ENCODE results near the gene ASTN2.
A peak's percentile ranks its signal among the peaks of the same experiment; 100 is the strongest.

ASTN2 gene

DNA sequence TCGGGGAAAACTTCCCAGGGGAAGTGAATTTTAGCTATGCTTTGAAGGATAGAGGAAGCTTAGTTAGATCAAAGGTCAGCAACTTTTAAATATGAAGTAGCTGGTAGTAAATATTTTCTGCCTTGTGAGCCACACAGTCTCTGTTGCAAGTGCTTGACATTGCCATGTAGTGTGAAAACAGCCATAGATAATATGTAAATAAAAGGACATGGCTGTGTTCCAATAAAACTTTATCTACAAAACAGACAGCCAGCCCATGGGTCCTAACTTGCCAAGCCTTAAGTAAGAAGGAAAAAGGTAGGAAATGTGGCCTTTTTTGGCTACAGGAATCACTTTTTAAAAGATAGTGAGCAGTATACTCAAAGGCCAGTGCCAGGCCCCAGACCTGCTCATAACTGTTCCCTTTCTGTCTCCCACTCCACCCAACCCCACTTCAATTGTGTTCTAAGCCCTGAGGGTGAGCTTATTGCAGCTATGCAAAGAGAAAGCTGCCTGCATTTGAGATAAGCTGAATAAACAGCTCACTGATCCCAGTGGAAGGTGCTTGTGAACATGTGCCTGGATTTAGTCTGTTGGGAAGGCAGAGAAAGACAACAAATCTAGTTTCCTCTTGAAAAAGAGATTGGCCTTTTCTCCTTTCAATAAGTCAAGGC, 840.7 kb downstream of the ASTN2 start:
- Histone ChIP-seq H3K27me3 (ENCODE audit: insufficient read depth, low read length, poor library complexity) (no peaks in the 10 kb centered on the region), H4K20me1 (ENCODE audit: insufficient read depth, low read length) (no peaks in the 10 kb centered on the region), H3K36me3 (ENCODE audit: insufficient read depth, low read length) (no peaks in the 10 kb centered on the region), H3K9ac (ENCODE audit: low read depth, low read length) (no peak overlapping the region), H3K79me2 (ENCODE audit: insufficient read depth, low read length) (no peaks in the 10 kb centered on the region), H3K9me3 (ENCODE audit: insufficient read depth, low read length, severe bottlenecking) (no peaks in the 10 kb centered on the region), H3K4me1 (ENCODE audit: insufficient read depth, low read length) (no peaks in the 10 kb centered on the region), H2AFZ (ENCODE audit: low read depth, low read length) (no peak overlapping the region), H3K4me2 (ENCODE audit: insufficient read depth, low read length) (no peak overlapping the region), H3K4me3 (ENCODE audit: low read depth in 1 of 2, low read length in 2 of 2) (no peak overlapping the region), H3K27ac (ENCODE audit: low read length) (no peak overlapping the region)
- TF ChIP-seq EZH2 (IDR thresholded peaks at IDR 0.05; ENCODE audit: borderline replicate concordance, low read depth, low read length, severe bottlenecking): no peak
- TF ChIP-seq, protein P1, sequence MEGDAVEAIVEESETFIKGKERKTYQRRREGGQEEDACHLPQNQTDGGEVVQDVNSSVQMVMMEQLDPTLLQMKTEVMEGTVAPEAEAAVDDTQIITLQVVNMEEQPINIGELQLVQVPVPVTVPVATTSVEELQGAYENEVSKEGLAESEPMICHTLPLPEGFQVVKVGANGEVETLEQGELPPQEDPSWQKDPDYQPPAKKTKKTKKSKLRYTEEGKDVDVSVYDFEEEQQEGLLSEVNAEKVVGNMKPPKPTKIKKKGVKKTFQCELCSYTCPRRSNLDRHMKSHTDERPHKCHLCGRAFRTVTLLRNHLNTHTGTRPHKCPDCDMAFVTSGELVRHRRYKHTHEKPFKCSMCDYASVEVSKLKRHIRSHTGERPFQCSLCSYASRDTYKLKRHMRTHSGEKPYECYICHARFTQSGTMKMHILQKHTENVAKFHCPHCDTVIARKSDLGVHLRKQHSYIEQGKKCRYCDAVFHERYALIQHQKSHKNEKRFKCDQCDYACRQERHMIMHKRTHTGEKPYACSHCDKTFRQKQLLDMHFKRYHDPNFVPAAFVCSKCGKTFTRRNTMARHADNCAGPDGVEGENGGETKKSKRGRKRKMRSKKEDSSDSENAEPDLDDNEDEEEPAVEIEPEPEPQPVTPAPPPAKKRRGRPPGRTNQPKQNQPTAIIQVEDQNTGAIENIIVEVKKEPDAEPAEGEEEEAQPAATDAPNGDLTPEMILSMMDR (IDR thresholded peaks at IDR 0.05; ENCODE audit: borderline replicate concordance, extremely low read depth, low read length, poor library complexity, severe bottlenecking): no peak
- no peak for DNase-seq
- no peak for ATAC-seq (ENCODE audit: insufficient read depth, low read depth)

DNA sequence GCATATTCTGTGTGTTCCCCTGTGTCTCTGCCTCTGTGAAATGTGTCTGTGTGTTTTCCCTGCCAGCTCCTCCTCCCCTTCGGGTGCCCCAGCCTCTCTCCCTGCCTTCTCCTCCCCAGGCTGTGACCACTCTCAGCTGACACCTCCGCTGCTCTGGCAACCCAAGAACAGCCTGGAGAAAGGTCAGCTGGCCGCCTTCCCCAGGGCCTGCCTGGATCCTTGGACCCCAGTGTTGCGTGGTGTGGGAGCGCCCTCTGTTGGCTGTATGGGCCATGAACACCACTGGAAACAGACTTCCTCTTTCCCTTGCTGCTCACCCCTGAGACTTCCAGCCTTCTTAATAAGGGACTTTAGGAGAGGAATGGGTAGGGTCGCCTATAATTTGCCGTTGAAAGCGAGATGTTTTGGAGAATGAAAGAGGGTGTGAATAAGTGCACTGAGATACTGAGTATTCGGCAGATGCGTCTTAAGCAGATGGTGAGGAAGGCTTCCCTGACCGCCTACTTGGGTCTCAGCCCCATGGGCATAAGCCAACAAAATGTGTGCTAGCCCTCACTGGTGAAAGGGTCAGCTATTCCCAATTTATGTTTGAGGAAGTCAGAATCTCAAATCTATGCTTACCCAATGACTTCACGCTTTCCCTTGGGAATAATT, 842.6 kb downstream of the ASTN2 start:
- DNase-seq (no peak), ATAC-seq (ENCODE audit: insufficient read depth, low read depth) (no peak; the same call in 2 of the 3 replicates)
- no peaks in the 10 kb centered on the region for H3K36me3 ChIP-seq (ENCODE audit: insufficient read depth, low read length)
- no peaks in the 10 kb centered on the region for H3K27me3 ChIP-seq (ENCODE audit: insufficient read depth, low read length, poor library complexity)
- no peaks in the 10 kb centered on the region for H3K79me2 ChIP-seq (ENCODE audit: insufficient read depth, low read length)
- H3K4me1 ChIP-seq (ENCODE audit: insufficient read depth, low read length): no peaks in the 10 kb centered on the region
- no peak overlapping the region for H3K9ac ChIP-seq (ENCODE audit: low read depth, low read length)
- H3K4me2 ChIP-seq (ENCODE audit: insufficient read depth, low read length): no peak overlapping the region
- H2AFZ ChIP-seq (ENCODE audit: low read depth, low read length): no peak overlapping the region
- TF ChIP-seq, protein P1 (IDR thresholded peaks at IDR 0.05; ENCODE audit: borderline replicate concordance, extremely low read depth, low read length, poor library complexity, severe bottlenecking): peak; percentile 64
- no peak for TF ChIP-seq EZH2 (IDR thresholded peaks at IDR 0.05; ENCODE audit: borderline replicate concordance, low read depth, low read length, severe bottlenecking)
- no peaks in the 10 kb centered on the region for H4K20me1 ChIP-seq (ENCODE audit: insufficient read depth, low read length)
- H3K4me3 ChIP-seq (ENCODE audit: low read depth in 1 of 2, low read length in 2 of 2): no peak overlapping the region
- H3K9me3 ChIP-seq (ENCODE audit: insufficient read depth, low read length, severe bottlenecking): no peaks in the 10 kb centered on the region
- no peak overlapping the region for H3K27ac ChIP-seq (ENCODE audit: low read length)

DNA sequence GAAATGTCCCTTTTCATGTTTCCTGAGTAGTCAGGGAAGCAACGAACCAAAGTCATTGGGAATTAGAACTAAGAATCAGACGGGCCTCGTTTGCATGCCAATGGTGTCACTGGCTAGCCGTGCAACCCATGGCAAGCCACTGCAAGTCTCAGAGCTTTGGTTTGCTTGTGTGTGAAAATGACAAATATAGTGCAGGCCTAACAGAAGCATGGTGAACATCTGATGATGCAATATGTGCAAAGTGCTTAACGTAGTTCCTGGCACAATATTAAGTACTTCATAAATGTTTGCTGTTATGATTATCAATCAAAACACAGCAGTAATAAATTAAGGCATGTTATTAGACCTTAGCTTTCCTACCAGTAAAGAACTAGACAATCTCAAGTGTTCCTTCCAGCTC, 845.7 kb downstream of the ASTN2 start:
- Histone ChIP-seq H3K27me3 (ENCODE audit: insufficient read depth, low read length, poor library complexity) (no peaks in the 10 kb centered on the region), H3K36me3 (ENCODE audit: insufficient read depth, low read length) (no peaks in the 10 kb centered on the region), H3K9ac (ENCODE audit: low read depth, low read length) (no peak overlapping the region), H3K4me1 (ENCODE audit: insufficient read depth, low read length) (no peaks in the 10 kb centered on the region), H2AFZ (ENCODE audit: low read depth, low read length) (no peak overlapping the region), H3K4me2 (ENCODE audit: insufficient read depth, low read length) (no peak overlapping the region), H3K79me2 (ENCODE audit: insufficient read depth, low read length) (no peaks in the 10 kb centered on the region), H3K4me3 (ENCODE audit: low read depth in 1 of 2, low read length in 2 of 2) (no peak overlapping the region), H4K20me1 (ENCODE audit: insufficient read depth, low read length) (no peaks in the 10 kb centered on the region), H3K27ac (ENCODE audit: low read length) (no peak overlapping the region), H3K9me3 (ENCODE audit: insufficient read depth, low read length, severe bottlenecking) (no peaks in the 10 kb centered on the region)
- no peak for TF ChIP-seq EZH2 (IDR thresholded peaks at IDR 0.05; ENCODE audit: borderline replicate concordance, low read depth, low read length, severe bottlenecking)
- TF ChIP-seq, protein P1 (IDR thresholded peaks at IDR 0.05; ENCODE audit: borderline replicate concordance, extremely low read depth, low read length, poor library complexity, severe bottlenecking): no peak
- ATAC-seq (ENCODE audit: insufficient read depth, low read depth) (no peak), DNase-seq (no peak)

Measured in DND-41 (cell line).